Activated T-helper 1 cell treated with Interleukin-2 at 50 U/mL for 16 hours (primary cell): ENCODE results near the gene PRELP.
"Not testable (repeated sequence)": the region's sequence is repeated elsewhere in the genome, so short reads cannot be mapped to it uniquely, and the experiment has no call there.

ENCODE experiments used
- DNase-seq: peaks from one replicate; pipeline ENCODE4 v3.0.0-alpha.2; 2020; ENCODE audit warnings: low read depth

The PRELP gene

DNA sequence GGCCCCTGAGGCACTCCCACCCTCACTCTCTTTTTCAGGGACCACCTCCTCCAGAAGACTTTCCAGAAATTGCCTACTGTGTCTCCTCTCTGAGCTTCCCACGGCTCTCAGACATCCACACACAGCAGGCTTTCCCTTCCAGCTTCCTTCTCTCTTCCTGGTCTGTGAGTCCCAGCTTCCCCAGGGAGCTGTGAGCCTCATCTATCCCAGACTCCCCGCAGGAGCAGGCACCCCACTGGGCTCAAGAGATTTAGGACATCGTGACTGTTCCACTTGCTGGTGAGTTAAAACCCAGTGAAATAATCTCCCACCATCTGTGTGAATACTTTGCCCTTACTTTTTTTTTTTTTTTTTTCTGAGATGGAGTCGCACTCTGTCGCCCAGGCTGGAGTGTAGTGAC, 22.0 kb upstream of the PRELP start:
- DNase-seq: no peak

DNA sequence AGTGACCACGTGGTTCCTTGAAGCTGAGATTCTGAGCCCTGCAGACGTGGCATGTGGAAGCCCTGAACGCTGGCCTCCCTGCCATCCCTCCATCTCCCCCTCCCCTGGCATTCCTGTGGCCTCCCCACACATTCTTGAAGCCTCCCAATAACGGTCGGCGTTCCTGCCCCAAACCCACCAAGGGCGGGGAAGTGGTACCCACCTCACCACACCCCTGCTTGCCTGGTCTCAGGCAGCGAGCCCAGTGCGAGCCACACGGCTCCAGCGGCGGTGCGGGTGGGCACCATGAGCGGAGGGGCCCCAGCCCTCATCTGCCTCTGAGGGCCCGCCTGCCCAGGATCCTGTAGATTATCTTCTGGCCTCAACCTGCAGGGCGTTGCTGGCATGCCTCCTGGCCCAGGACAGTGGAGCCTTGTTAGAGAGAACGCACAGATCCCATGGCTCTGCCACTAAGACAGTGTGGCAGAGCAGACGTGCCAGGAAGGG, 20.6 kb upstream of the PRELP start:
- no peak for DNase-seq

DNA sequence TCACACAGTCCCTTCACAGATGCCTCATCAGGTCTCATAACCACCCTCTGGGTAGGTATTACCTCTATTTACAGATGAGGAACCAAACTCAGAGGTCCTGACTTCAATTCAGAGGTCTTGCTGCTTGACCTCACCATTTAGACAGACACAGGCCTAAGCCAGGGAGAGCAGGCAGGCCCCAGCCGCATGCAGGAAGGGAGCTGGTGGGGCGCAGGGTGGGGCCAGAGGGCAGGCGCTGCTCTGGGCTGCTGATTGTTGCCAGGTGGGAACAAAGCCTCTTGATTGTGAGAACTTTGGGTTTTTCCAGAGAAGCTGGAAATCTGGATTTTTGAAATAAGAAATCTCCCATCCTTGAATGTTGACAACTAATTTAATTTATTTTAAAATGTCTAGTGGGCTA, 19.9 kb upstream of the PRELP start:
- DNase-seq: no peak

DNA sequence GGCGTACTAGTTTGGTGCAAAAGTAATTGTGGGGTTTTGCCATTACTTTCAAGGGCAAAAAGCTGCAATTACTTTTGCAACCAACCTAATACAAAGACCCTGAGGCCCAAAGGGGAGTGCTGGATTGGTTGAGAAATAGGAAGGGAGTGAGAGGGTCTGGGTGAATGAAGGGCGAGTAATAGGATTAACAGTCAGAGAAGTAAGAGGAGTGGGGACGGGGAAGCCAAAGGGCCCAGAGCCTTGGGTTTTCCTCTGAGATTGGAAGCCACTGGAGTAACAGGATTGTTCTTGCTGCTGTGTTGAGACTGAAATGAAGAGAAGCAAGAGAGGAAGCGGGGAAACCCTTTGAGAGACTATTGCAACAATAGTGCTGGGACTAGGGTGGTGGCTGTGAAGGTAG, 19.0 kb upstream of the PRELP start:
- no peak for DNase-seq

DNA sequence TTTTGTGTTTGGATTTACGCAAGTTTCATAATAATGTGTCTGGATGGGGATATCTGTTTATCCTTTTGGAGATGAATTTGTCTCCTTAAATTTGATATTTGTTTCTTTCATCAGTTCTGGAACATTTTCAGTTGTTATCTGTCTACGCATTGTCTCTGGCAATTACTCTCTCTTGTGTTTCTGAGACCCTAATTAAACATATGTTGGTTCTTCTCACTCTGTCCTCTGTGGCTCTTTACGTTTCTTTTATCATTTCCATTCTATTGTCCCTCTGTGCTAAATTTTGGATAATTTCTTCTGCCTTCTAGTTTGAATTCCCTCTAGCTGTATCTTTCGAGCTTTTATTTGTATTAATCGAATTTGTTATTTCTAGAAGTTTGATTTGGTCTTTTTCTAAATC, 17.5 kb upstream of the PRELP start:
- no peak for DNase-seq

DNA sequence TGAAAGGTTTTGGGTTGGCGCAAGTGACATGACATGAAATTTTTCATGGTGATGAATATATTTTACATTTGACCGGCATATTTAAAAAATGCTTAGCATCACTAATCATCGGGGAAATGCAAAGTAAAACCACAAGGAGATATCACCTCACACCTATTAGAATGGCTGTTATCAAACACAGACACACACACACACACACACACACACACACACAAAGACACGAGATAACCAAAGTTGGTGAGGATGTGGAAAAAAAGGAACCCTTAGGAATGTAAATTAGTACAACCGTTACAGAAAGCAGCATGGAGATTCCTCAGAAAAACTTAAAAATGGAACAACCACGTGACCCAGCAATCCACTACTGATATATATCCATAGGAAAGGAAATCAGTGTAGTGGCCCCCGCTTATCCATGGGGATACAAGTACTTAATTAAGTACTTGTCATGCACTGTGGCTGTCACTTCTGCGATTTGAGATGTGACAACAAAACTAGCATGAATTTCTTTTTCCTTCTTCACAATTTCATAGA, 15.9 kb upstream of the PRELP start:
- no peak for DNase-seq

DNA sequence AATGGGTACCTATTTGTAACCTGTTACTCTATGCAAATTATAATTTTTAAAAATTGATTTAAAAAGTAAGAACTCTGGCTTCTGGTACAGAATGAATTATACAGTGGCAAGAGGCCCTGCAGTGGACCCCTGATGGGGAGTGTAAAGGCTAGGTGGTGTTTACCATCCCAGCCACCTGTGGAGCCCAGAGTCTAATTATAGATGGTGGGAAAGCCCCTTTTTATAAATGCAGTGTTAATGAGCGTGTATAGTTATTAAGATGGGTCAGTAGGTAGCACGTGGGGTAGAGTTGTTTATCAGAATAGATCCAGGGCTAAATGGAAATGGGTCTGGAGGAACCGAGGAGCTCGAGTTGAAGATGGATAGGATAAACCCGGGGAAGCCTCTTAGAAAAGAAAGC, 13.9 kb upstream of the PRELP start:
- DNase-seq: no peak

DNA sequence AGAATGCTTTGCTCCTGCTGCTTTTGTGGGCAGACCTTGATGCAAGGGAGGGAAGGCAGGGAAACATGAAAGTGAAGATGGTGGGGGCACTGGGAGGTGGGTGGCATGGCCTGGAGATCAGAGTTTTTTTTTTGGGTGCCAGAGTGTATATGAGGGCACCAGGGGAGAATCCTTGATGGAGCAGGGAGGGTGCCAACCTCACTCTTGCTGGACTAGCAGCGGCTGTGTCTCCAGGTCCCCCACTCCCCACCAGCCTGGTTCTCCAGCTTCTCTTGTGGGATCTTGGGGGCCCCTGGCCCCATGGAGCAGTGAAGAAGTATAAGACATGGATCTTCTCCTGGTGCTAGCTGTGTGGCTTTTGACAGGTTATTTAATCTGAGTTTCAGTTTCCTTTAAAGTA, 13.5 kb upstream of the PRELP start:
- DNase-seq: no peak

DNA sequence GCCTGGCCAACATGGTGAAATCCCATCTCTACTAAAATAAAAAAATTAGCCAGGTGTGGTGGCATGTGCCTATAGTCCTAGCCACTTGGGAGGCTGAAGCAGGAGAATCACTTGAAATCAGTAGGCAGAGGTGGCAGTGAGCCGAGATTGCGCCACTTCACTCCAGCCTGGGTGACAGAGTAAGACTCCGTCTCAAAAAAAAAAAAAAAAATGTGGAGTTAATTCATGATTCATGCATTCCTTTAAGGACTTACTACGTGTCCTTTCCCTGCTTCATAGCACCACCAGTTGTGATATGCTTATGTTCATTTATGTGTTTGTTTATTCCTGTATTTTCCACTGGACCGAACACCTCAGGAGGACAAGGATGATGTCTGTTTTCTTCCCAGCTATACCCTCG, 12.7 kb upstream of the PRELP start:
- no peak for DNase-seq

DNA sequence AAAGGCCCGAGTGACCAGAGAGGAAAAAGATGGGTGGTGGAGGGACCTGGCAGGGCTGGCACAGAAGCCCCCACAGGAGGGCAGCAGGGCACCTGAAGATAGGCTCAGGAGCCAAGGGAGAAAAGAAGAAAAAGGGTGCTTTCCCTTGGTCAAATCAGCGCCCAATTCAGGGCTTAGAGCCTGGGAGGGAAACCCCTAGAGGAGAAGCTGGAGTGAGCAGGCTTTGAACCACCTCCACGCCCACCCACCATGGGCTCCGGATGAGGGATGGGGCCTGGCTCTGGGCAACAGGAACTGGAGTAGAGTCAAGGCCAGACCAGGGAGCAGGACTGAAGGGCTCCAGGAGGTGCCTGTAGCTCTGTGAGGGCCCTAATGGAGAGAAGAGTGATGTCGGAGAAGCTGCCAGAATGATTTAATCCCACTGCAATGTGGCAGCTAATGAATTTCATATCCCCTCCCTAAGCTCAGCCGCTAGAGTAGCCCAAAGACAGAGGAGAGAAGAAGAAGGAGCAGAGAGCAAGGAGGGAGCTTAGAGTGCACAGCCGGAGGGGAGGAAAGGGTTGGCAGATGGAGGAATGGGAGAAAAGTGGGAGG, 12.0 kb upstream of the PRELP start:
- no peak for DNase-seq

DNA sequence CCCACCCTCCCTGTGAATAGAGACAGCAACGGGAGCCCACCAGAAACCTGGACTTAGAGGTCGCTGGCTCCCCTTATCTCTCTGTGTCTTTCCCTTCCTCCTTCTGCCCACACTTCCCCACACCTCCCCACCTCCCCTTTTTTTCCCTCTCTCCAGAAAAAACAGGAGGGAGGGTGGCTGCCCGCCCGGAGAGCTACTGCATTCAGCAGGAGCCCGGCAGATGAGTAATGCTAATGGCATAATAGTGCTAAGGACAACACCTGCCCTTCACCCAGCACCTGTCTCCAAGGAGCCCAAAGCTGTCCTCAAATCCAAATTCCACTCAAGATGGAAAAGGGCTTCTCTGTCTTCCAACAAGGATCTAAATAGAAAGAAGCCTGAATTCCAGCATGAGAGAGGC, 11.4 kb upstream of the PRELP start:
- DNase-seq: no peak

DNA sequence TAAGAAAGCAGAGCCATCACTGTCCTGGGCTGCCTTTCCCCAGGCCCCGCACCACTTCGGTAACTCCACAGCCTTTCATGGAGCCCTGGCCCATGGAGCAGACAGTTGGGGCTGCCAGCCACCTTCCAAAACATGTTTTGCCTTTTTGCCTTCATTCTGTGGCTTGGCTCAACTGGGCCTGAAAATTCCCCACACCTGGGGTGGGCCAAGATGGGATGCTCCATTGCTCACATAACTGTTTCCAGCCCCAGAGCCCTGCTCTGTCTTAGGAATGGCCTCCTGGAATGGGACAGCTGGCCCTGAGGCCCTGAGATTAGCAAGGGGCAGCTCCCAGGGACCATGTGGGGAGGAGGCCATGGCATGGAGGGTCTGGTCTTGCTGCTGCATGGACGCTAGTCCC, 10.9 kb upstream of the PRELP start:
- DNase-seq: no peak

DNA sequence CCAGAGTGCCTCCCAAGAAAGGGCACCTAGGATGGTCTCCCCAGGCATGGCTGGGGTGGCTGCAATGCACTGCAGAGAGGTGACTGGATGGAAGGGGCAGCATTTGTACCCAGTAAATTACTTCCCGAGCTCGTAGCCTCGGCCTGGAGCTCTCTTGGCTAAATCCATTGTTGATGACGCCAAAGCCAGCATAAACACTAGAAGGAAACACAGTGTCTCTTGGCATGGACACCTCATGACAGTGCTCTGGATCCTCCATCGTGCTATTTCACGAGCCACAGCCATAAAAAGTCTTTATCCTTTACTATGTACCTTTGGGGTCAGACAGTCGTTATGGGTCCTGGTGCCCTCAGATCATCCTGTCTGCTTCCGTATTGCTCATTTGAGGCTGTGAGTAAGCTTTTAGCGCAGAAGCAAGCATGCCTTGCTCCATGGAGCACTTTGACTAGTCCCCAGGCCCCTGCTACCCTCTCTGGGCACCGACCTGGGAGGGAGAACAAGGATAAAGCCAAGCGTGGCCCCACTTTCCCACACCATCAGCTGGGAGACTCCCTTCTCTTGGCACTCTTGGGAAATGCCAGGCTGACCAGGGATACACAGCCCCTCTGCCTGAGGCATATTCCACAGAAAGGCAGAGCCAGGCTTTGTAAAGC, 10.3 kb upstream of the PRELP start:
- DNase-seq: no peak

DNA sequence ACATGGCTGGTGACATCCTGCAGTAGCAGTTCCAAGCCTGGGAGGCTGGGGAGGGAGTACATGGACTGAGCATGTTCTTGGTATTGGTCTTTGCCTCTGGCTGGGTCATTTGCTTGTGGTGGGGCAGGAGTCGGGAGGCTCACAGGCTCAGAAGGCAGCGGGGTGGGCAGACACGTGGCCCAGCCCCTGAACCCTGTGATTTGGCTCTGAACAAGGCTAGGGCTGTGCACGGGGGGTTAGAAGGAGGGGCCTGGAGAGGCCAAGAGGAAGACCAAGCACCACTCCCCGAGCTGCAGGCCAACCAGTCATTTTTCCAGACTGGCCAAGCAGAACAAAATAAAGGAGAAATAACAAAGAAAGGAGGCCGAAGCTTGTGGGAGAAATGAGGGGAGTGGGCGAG, 9.7 kb upstream of the PRELP start:
- DNase-seq: no peak

DNA sequence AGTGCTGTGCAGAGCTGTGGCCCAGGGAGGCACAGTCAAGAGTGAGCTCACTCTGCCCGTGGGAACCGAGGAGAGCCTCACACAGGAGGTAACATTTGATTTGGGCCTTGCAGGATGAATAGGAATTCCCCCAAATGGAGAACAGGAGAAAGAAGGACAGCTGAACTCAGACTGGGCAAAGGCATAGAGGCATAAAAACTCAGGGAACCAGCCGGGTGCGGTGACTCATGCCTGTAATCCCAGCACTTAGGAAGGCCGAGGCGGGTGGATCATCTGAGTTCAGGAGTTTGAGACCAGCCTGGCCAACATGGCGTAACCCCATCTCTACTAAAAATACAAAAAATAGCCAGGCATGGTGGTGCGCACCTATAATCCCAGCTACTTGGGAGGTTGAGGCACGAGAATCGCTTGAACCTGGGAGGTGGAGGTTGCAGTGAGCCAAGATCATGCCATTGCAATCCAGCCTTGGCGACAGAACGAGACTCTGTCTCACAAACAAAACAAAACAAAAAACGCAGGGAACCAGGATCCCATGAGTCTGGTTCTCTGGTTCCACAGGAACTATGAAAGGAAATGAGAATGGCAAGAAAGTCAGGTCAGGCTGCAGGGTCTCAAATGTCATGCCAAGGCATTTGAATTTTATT, 8.6 kb upstream of the PRELP start:
- DNase-seq: not testable (repeated sequence)

DNA sequence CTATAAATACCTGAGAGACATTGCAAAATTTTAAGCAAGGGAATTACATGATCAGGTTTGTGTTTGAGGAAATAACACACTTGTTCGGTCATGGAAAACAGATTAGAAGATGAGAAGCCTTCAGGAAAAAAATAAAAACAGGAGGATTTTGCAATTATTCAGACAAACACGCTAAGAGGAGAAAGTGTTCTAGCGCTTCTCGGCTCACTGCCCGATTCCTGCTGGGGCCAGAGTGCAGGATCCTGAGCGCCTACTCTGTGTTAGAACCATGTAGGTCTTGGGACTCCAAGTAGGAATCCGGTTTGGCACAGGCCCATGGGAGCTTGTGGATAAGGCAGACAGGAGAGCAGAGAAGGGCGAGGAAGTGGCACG, 8.1 kb upstream of the PRELP start:
- no peak for DNase-seq

DNA sequence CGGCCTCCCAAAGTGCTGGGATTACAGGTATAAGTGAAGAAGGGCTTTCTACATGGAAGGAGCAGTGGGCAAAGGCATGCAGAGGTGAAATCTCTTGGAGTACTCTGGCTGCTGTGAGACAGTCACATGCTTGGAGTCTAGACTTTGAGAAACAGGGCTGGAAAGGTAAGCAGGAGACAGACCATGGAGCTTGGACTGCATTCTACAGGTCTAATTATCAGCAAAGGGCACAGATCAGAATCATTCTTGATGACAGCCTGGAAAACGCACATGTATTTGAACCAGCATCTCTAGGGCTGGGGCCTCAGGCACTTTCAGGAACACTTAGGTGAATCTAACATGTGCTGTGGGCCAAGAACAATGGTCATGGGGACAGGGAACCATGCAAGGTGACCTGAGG, 7.3 kb upstream of the PRELP start:
- no peak for DNase-seq

DNA sequence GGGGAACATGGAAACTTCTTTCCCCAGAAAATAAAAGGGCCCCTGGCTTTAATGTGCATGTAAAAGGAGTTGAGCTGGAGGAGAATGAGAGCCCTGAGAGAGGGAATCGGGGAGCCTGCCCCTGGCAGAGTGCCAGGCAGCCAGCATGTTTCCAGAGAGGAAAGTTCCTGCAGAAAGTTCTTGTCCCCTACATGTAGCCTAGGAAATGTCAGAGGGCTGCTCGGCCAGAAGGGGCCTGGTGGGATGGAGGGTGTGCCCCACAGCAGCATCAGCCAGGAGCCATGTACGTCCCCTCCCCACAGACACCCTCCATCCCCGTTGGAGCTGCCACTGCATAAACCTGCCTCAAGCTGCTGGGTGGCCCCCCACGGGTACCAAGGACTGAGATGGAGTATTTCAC, 5.4 kb upstream of the PRELP start:
- no peak for DNase-seq

DNA sequence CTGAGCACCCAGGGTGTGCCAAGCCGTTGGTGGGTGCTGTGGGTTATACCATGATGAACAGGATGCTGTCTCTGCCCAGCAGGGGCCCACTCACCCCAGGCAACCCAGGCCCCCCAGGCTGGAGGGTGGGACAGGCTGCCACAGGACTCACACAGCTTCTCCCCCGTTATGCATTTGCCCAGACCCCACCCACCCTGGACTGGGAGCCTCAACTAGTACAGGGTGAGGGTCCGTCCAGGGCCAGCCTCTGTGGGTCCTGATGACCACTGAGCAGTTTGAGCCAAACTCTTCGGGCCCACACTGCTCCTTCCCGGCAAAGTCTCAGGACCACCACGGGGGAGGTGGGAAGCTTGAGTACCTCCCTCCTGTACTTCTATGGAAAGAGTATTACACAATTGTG, 3.8 kb upstream of the PRELP start:
- DNase-seq: no peak

DNA sequence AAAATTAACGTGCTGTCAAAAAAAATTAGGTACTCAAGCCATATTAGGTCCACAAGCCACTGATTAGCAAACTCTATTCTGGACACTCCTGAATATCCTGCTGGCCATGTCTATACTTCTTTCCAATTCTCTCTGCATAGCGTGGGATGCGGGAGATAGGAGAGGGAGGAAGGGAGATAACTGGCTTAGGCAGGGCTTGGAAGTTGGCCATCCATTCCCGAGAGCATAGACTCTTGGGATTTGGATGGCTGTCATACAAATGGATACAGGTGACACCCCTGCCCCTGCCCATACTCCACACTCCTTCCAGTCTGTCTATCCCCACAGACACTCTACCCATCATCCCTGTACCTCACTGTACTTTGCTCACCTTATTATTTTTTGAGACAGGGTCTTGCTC, 2.3 kb upstream of the PRELP start:
- DNase-seq: no peak

DNA sequence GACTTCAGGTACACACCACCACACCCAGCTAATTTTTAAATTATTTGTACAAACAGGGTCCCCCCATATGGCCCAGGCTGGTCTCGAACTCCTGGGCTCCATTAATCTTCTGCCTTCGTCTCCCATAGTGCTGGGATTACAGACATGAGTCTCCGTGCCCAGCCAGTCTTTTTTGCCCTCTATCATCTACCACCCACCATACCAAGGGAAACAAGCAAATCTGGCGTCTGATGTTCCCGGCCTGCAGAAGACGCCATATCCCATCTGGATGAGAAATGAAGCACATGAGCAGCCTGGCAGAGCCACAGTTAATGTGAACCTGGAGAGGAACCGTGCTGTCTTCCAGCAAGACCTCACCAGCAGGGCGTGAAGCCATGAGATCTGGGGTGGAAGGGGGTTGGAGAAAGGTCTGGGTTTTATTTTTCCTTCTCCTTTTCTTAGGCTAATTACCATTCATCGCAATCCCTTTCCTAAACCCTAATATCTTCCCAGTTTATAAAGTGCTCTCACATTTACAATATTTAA, 1.8 kb upstream of the PRELP start:
- no peak for DNase-seq

DNA sequence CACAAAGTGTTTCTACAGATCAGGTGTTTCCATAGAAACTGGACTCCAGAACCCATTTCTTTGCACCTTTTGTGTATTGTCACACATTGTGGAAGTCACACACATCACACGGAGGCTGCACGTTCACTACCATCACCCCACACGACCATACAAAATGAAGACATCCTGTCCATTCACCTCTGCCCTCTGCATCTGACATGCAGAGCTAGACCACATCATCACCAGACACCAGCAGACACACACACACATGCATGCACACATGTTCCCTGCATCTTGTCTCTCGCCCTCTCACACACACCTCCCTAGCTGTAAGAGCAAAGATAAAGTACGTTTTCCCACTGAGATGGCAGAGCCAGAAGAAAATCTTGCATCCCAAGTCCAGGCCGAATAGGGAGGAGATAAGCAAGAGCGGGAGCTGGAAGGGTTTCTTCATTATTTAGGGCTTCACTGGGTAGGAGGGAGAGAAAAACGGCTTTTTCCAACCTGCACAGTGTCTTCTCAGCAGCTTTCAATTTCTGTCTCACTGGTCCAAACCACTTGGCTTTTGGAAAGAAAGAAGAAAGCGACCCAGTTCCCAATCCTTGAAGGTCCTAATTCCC, 709 bp downstream of the PRELP start:
- DNase-seq: no peak

DNA sequence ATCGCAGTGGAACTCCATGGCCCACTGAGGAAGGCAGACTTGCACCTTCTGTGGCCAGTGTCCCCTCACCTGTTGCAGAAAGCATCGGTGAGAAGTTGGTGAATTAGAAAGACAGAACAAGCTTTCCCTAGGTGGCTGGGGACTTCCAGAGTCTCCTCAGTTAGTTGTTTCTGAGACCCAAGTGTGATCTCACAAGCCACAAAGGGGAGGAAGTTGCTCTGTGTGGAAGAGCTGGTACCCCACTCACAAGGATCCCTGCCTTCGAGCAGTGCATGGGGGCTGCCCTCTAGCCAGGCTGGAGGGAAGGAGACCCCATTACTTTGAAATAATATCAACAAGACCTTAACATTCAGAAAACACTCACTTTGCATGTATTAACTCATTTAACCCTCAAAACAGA, 2.1 kb downstream of the PRELP start:
- DNase-seq: no peak
